HFFc6 (cell line): Measurements from ENCODE around the gene SST. TPM values are rescaled to one million over a fixed set of nuclear protein-coding genes. Genes with fewer than 3 reads are reported as not detected.
"Not testable (repeated sequence)": the region's sequence is repeated elsewhere in the genome, so short reads cannot be mapped to it uniquely, and the experiment has no call there.

ENCODE experiments used
- DNase-seq: peaks from one replicate; pipeline ENCODE4 v3.0.0-alpha.2; 2018
- H3K27ac Mint-ChIP-seq: 2 replicates; pipeline ENCODE4 v1.8.0; 2020; ENCODE audit warnings: mild to moderate bottlenecking, mixed read lengths
- H3K27me3 Mint-ChIP-seq: 2 replicates; pipeline ENCODE4 v1.8.0; 2021; ENCODE audit warnings: mild to moderate bottlenecking, moderate library complexity, mixed read lengths; ENCODE audit not compliant: insufficient read depth
- H3K36me3 Mint-ChIP-seq: 2 replicates; pipeline ENCODE4 v1.8.0; 2021; ENCODE audit warnings: low read depth, mixed read lengths
- H3K4me1 Mint-ChIP-seq: 2 replicates; pipeline ENCODE4 v1.8.0; 2020; ENCODE audit warnings: low read depth, mixed read lengths
- H3K4me3 Mint-ChIP-seq: 2 replicates; pipeline ENCODE4 v1.8.0; 2020; ENCODE audit warnings: mild to moderate bottlenecking, moderate library complexity, mixed read lengths
- H3K9me3 Mint-ChIP-seq: 2 replicates; pipeline ENCODE4 v1.8.0; 2020; ENCODE audit warnings: mild to moderate bottlenecking, mixed read lengths
- CTCF ChIP-seq: fragments of 200-600 bp; sonication (generic); IDR thresholded peaks from 2 replicates; pipeline ENCODE4 v1.5.0; 2021; ENCODE audit warnings: antibody characterized with exemption, mild to moderate bottlenecking
- total RNA-seq, 6 experiments: library from RNA; stranded (reverse); fragmentation: NEBNext Ultra II Directional; extraction: Animal tissue kit (Norgen Biotek cat#: 25700); gene quantifications; 2 replicates in 1 of 6; 3 replicates in 5 of 6; pipeline ENCODE4 v1.2.3, GENCODE V29; 2021

Gene SST
- total RNA-seq, 6 experiments from 2014 or later, result not detected

- H3K36me3 Mint-ChIP-seq, result peaks cover 8% of the 10 kb centered on the region
- no peak overlapping the region for H3K4me3 Mint-ChIP-seq
- H3K27me3 Mint-ChIP-seq, result peaks cover 27% of the 10 kb centered on the region
- H3K27ac Mint-ChIP-seq, result no peak overlapping the region
- peaks cover 26% of the 10 kb centered on the region for H3K9me3 Mint-ChIP-seq
- peaks cover 14% of the 10 kb centered on the region for H3K4me1 Mint-ChIP-seq
- DNase-seq, result no peak
- TF ChIP-seq CTCF, result no peak
These were observed 14.2 kb upstream of the SST start for GRCh38 chr3:187684444-187684843.

GRCh38 chr3:187681756-187682155, 11.6 kb upstream of the SST start:
- not testable (repeated sequence) for H3K4me3 Mint-ChIP-seq, H3K36me3 Mint-ChIP-seq, H3K27ac Mint-ChIP-seq, DNase-seq
- H3K9me3 Mint-ChIP-seq, result peaks cover 21% of the 10 kb centered on the region
- peaks cover 35% of the 10 kb centered on the region for H3K4me1 Mint-ChIP-seq
- H3K27me3 Mint-ChIP-seq, result peaks cover 13% of the 10 kb centered on the region

- H3K4me1 Mint-ChIP-seq, result peaks cover 34% of the 10 kb centered on the region
- H3K9me3 Mint-ChIP-seq, result peaks cover 6% of the 10 kb centered on the region; the same call in 1 of the 2 replicates
- no peak overlapping the region for H3K4me3 Mint-ChIP-seq
- peak; percentile 55 for DNase-seq
- H3K36me3 Mint-ChIP-seq, result no peaks in the 10 kb centered on the region
- peak; percentile 93 for TF ChIP-seq CTCF
- peaks cover 10% of the 10 kb centered on the region for H3K27me3 Mint-ChIP-seq
- no peak overlapping the region for H3K27ac Mint-ChIP-seq
These were observed 9.6 kb upstream of the SST start for GRCh38 chr3:187679638-187680396.

- peak; percentile 66 for DNase-seq
- Mint-ChIP-seq H3K36me3 (no peaks in the 10 kb centered on the region), H3K9me3 (no peaks in the 10 kb centered on the region), H3K4me3 (no peak overlapping the region), H3K27me3 (peaks cover 10% of the 10 kb centered on the region), H3K4me1 (peaks cover 38% of the 10 kb centered on the region), H3K27ac (peak overlapping the region; percentile 32; the same call in 1 of the 2 replicates)
- peak; percentile 81 for TF ChIP-seq CTCF
These were observed 8.6 kb upstream of the SST start for GRCh38 chr3:187678726-187679268.

GRCh38 chr3:187677604-187678003, 7.4 kb upstream of the SST start:
- Mint-ChIP-seq H3K9me3 (no peaks in the 10 kb centered on the region), H3K4me3 (no peak overlapping the region), H3K4me1 (peaks cover 49% of the 10 kb centered on the region), H3K36me3 (no peaks in the 10 kb centered on the region), H3K27ac (no peak overlapping the region), H3K27me3 (peaks cover 5% of the 10 kb centered on the region)
- DNase-seq, result no peak
- no peak for TF ChIP-seq CTCF

- no peaks in the 10 kb centered on the region for H3K36me3 Mint-ChIP-seq
- H3K27me3 Mint-ChIP-seq, result peaks cover 16% of the 10 kb centered on the region
- no peak overlapping the region for H3K4me3 Mint-ChIP-seq
- H3K4me1 Mint-ChIP-seq, result peaks cover 32% of the 10 kb centered on the region
- no peak for TF ChIP-seq CTCF
- peak overlapping the region; percentile 43; the same call in 1 of the 2 replicates for H3K27ac Mint-ChIP-seq
- DNase-seq, result peak; percentile 46
- H3K9me3 Mint-ChIP-seq, result no peaks in the 10 kb centered on the region
These were observed 2.8 kb upstream of the SST start for GRCh38 chr3:187673012-187673411.
